ENCODE data around the gene RUNX2.

GRCh38 chr6:45479834-45480751, 152.0 kb downstream of the RUNX2 start:
- TF ChIP-seq POLR2AphosphoS5 (IDR thresholded peaks at IDR 0.05) (no peak), CTCF (IDR thresholded peaks at IDR 0.05 in 8 of 11, conservative IDR thresholded peaks at IDR 0.05 in 3 of 11) (no peak)

Measured in spleen (tissue), 7 donors.